HG02981 (cell line): ENCODE measurements around the gene ACOT8.
A peak's percentile ranks its signal among the peaks of the same experiment; 100 is the strongest.
"Not testable (repeated sequence)": the region's sequence is repeated elsewhere in the genome, so short reads cannot be mapped to it uniquely, and the experiment has no call there.

Experiments
- ATAC-seq: cut with Tn5 transposase; IDR thresholded peaks from one replicate; pipeline ENCODE4 v1.9.1; 2021; ENCODE audit warnings: mild to moderate bottlenecking, moderate library complexity; ENCODE audit not compliant: unreplicated experiment

The ACOT8 gene

GRCh38 chr20:45888681-45889080 lies 31.5 kb upstream of the ACOT8 start:
- ATAC-seq = no peak

GRCh38 chr20:45887346-45887715 lies 30.1 kb upstream of the ACOT8 start, which contains the start of gene SPATA25:
TSS of gene SPATA25 (minus strand) at chr20:45887622. CDS start at chr20:45887590, 32 bp downstream.
- ATAC-seq = no peak

DNA sequence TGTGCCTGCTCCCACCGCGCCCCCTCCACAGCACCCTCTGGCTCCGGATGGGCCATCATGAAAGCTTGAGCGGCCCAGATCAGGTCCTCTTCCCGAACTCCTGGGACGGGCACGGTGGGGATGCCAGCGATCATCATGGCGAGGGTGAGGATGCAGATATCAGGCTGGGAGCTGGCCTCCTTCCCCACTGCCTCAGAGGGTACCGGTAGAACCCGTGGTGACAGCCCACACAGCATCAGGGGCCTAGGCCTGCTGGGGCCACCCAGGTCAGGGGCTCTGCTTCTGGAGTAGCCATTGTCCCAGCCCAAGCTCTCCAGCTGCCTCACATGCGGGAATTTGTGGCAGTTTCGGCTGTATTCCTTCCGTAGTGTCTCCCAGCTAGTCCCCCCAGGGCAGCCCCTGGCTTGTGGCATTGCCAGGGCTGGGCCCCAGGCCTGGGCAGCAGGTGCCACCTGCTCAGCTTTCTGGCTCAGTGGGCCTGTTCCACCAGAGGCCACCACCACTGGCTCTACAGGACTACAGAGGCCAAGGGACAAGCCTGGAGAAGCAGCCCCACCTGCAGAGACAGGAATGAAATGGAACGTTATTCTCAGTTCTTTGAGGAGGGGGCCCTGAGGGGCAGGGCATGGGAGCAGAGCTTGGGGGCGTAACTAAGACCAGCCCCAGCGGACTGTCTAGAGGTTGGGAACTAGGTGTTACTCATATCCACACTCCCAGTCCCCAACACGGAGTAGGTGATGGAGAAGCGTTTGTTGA lies 29.6 kb upstream of the ACOT8 start:
- no peak for ATAC-seq

- no peak for ATAC-seq
Observed at GRCh38 chr20:45883100-45883469, 25.9 kb upstream of the ACOT8 start.

DNA sequence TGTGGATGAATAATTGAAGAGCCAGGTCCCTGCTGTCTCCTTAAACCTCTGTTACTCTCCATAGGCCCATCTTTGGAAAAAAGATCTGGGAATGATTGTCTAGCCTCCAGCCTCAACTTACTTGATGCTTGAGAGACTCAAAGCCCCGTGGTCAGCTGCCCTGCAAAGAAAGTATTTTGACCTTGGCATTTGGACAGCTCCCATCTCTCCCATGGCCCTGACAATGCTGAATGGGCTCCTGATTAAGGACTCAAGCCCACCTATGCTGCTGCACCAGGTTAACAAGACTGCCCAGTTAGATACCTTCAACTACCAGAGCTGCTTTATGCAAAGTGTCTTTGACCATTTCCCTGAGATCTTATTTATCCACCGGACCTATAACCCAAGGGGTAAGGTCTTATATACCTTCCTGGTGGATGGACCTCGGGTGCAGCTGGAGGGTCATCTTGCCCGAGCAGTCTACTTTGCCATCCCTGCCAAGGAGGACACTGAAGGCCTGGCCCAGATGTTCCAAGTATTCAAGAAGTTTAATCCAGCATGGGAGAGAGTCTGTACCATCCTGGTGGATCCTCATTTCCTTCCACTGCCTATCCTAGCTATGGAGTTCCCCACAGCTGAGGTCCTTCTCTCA lies 25.4 kb upstream of the ACOT8 start:
- ATAC-seq = no peak

DNA sequence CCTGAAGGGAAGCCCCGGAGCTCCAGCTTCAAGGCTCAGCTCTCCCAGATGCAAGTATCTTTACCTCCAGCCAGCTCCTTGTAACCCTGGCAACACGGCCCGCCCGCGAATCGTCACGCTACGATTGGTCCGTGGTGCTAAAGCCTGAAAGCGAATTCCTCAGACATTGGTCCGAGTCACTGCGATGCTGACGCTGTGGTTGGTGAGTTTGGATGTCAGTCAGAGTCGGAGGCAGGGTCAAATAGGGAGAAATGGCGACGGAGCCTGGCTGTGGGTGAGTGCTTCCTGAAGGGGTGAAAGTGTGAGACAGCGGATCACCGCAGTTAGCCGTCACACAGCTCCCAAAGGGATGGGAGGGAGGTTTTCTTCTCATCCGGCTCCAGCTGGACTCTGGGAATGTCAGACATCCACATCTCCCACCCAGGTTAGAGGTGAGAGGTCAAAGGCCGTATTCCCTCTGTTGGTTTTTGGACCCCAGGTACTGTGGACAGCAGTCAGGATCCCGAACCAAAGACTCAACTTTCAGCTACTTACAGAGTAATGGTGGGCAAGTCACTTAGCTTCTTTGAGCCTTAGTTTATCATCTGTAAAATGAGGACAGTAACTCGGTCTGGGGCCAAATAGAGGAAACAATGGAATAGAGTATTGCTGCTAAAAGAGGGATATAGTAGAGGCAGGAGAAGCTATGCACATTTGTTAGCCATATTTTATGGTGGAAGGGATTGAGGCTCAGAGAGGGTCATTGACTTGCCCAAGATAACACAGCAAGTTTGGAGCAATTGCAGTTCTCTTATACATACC lies 24.0 kb upstream of the ACOT8 start, which contains the start of gene ZSWIM1:
Gene ZSWIM1, plus strand, starts transcription at position 240 of the 801 bp plus-strand sequence. CDS start 1,366 bp downstream, outside the sequence.
- peak; percentile 99 for ATAC-seq

DNA sequence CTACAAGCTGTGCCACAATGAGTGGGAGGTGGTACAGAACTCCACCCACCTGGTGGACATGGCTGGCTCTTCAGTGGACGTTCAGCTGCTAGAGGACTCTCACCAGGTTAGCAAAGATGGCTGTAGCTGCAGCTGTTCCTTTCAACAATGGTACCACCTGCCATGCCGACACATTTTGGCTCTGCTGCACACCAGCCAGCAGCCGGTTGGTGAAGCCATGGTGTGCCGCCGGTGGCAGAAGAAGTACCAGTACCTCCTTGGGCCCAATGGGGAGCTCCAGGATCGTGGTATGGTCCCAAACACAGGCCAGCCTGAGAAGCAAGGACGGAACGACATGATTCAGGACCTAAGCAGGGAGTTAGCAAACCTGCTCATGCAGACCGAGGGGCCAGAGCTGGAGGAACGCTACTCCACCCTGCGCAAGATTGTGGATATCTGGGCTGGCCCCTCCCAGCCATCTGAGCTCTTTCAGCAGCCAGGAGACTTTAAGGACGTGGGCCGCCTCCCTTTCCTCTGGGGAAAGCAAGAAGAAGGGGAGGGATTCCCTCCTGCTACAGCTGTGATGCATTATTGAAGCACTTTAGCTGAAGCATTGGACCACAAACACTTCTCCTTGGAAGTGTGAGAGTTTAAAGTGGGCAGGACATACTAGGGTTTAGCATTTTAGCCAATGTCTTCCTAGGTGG lies 21.0 kb upstream of the ACOT8 start:
- no peak for ATAC-seq

DNA sequence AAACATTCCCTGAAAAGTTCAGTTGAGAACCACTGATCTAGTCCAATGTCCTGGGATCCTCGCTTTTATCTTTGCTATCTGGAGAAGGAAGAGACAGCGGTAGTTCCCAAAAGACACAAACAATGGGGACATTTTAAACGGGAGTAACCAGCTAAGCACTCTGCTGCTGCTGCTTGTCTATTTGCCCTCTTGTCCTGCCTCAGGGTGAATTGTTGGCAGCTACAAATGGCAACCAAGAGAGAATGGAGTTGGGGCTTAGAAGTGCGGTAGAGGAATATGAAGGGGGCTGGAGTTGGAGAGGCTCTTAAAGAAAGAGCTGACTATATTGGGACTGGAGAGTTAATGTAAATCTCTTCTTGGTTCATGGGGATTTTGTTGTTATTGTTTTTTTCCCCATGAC lies 17.4 kb upstream of the ACOT8 start:
- ATAC-seq = no peak

DNA sequence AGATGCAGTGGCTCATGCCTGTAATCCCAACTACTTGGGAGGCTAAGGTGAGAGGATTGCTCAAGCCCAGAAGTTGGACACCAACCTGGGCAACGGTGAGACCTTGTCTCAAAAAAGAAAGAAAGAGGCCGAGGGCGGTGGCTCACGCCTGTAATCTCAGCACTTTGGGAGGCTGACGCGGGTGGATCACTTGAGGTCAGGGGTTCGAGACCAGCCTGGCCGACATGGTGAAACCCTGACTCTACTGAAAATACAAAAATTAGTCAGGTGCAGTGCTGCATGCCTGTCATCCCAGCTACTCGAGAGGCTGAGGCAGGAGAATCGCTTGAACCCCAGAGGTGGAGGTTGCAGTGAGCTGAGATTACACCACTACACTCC lies 16.9 kb upstream of the ACOT8 start:
- not testable (repeated sequence) for ATAC-seq

DNA sequence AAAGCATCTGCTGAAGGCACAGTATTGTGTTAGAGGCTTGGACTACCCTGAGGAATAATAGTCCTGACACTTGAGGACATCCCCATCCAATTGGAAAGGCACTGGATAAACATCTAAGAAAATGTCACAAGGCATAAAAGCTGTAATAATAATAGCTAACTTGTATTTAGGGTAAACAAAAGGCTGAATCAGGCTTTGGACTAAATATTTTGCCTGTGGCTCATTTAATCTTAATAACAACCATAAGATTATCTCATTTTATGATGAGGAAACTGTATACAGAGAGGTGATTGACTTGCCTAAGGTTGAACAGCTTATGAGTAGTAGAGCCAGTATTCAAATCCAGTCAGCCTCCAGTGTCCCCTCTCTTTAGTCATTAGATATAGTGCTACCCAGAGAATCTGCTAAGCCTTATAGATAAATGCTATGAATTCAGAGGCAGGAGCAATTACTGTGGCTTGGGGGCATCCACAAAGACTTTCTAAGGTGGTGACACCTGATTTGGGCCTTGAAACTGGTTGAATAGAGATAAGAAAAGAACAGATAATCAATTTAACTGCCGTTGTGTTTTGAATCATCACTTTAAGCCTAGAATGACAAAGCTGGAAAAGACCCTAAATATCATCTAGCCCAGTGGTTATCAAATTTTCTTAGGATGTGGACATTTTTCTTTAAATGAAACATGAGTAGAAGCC lies 16.4 kb upstream of the ACOT8 start:
- no peak for ATAC-seq

- ATAC-seq = no peak
Observed at GRCh38 chr20:45872626-45873025, 15.4 kb upstream of the ACOT8 start.

GRCh38 chr20:45867819-45868176 lies 10.6 kb upstream of the ACOT8 start:
- no peak for ATAC-seq

DNA sequence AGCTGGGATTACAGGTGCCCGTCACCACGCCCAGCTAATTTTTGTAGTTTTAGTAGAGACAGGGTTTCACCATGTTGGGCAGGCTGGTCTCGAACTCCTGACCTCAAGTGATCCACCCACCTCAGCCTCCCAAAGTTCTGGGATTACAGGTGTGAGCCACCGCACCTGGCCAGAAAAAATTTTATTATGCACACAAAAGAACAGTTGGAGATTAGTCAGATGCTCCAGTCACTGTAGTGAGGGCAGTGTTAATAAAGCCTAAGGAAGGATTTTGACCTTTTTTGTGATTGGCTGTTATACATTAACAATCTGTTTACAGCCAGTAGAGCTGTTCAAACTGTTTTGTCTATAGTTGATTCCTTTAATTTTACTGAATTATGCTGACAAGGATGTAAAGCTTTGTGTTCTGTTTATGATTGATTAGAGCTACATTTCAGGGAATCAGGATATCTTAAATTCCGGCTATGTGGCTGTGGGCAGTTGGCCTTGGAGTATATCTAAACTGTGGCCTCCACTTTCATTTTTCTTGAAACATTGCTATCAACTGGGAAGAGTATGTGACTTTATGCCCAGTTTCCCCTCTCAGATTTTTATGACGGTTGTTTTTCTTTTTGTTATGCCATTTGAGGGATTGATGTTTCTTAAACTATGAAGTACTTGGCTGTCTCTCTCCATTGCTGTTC lies 10.1 kb upstream of the ACOT8 start:
- ATAC-seq = no peak

GRCh38 chr20:45866454-45866853 lies 9.3 kb upstream of the ACOT8 start:
- ATAC-seq = no peak

- no peak for ATAC-seq
Observed at GRCh38 chr20:45863543-45864470, 6.6 kb upstream of the ACOT8 start.

GRCh38 chr20:45861221-45862075 lies 4.3 kb upstream of the ACOT8 start:
- ATAC-seq = no peak

- ATAC-seq = no peak
Observed at GRCh38 chr20:45860560-45861220, 3.5 kb upstream of the ACOT8 start.

GRCh38 chr20:45859916-45860315 lies 2.7 kb upstream of the ACOT8 start:
- no peak for ATAC-seq
